ENCODE data around the gene ATP6V0E1.
"Not testable (repeated sequence)": the region's sequence is repeated elsewhere in the genome, so short reads cannot be mapped to it uniquely, and the experiment has no call there.

The ATP6V0E1 gene

DNA sequence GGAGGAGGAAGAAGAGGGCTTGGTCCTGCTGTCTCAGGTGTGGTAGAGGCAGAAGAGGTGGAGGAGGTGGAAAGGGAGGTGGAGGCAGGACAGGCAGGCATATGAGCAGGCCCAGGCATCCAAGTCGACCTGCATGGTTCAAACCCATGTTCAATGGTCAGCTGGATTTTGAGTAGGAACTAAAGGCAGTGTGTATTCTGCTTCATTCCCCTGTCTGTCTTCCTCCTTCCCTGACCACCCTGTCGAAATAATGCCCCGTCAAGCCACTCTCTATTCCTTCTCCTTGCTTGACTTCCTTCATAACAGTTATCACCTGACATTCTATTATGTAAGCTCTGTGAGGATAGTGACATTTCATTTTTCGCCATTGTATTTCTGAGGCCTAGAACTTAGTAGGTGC is 34.8 kb downstream of the ATP6V0E1 start:
- H3K27ac ChIP-seq = peak overlapping the region in 1 of 2 donors; percentile 57
- H3K4me3 ChIP-seq = no peak overlapping the region
- peak; percentile 62 for DNase-seq (ENCODE audit: low spot score)
- TF ChIP-seq CTCF (IDR thresholded peaks at IDR 0.05) = no peak

GRCh38 chr5:173020154-173020581 is 36.6 kb downstream of the ATP6V0E1 start:
- no peak overlapping the region for H3K4me3 ChIP-seq
- no peak for DNase-seq (ENCODE audit: low spot score)

DNA sequence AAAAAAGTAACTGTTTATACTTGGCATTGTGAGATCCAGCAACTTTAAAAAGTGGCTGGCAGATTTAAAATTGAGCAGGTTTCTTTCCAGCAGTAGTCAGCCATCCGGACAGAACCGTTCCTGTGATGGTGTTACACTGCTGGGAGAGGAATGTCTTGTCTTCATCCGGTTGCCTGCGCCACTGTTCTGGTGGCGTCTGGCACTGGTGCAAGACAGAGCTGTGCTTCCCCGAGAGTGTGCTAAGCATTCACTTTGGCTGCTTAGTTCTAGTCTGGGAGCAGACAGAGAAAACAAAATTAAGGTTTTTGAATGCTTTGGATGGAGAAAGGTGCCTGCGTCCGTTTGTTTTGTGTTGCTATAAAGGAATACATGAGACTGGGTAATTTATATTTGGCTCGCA is 37.1 kb downstream of the ATP6V0E1 start:
- no peak overlapping the region for H3K4me3 ChIP-seq
- H3K27ac ChIP-seq = peak overlapping the region in 1 of 2 donors; percentile 20
- TF ChIP-seq CTCF (IDR thresholded peaks at IDR 0.05) = no peak
- DNase-seq (ENCODE audit: low spot score) = no peak

More at GRCh38 chr5:173020154-173020581, 36.6 kb downstream of the ATP6V0E1 start:
- no peak for TF ChIP-seq CTCF (IDR thresholded peaks at IDR 0.05)
- peak overlapping the region in 1 of 2 donors; percentile 20 for H3K27ac ChIP-seq

DNA sequence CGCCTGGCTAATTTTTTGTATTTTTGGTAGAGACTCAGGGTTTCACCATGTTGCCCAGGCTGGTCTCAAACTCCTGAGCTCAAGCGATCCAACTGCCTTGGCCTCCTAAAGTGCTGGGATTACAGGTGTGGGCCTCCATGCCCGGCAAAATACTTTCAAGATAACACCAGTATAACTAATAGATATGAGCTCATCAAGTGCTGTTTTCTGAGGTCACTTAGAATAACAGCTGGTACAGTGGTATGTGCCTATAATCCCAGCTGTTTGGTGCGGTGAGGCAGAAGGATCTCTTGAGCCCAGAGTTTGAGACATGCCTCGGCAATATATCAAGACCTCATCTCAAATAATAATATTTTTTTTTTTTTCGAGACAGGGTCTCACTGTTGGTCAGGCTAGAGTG is 42.1 kb downstream of the ATP6V0E1 start:
- peak; percentile 29 for DNase-seq (ENCODE audit: low spot score)
- no peak for TF ChIP-seq CTCF (IDR thresholded peaks at IDR 0.05)
- no peak overlapping the region for H3K27ac ChIP-seq
- no peak overlapping the region for H3K4me3 ChIP-seq

GRCh38 chr5:173027905-173028304 is 44.3 kb downstream of the ATP6V0E1 start:
- Histone ChIP-seq H3K4me3 (no peak overlapping the region), H3K27ac (no peak overlapping the region)
- DNase-seq (ENCODE audit: low spot score) = no peak
- TF ChIP-seq CTCF (IDR thresholded peaks at IDR 0.05) = no peak

- no peak for DNase-seq (ENCODE audit: low spot score)
- peak overlapping the region in 1 of 2 donors; percentile 56 for H3K27ac ChIP-seq
- no peak for TF ChIP-seq CTCF (IDR thresholded peaks at IDR 0.05)
- no peak overlapping the region for H3K4me3 ChIP-seq
These were observed 45.3 kb downstream of the ATP6V0E1 start for GRCh38 chr5:173028811-173029327.

DNA sequence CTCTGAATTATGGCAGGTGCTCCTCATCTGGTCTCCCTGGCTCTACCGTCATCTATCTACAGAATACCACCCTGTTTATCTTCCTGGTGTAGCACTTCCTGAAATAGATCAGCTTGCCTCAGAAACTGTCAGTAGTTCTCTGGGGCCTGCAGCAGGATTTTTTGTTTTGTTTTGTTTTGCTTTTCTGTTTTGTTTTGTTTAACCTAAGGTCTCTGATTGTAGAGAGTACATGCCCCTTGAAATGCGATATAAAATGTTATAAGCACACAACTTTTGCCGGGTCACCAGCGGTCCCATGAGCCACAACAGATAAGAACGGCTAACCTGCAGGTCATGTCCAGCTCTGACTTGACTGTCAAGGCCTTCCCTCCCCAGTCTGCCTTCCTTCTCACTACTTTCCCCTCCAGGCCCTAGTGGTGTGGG is 45.9 kb downstream of the ATP6V0E1 start:
- DNase-seq (ENCODE audit: low spot score) = peak; percentile 50
- H3K27ac ChIP-seq = peak overlapping the region; percentile 44 to 56
- TF ChIP-seq CTCF (IDR thresholded peaks at IDR 0.05) = no peak
- H3K4me3 ChIP-seq = no peak overlapping the region

GRCh38 chr5:173032096-173032495 is 48.5 kb downstream of the ATP6V0E1 start:
- not testable (repeated sequence) for H3K27ac ChIP-seq; DNase-seq (ENCODE audit: low spot score); H3K4me3 ChIP-seq
